GM12878 (cell line): Measurements from ENCODE around the gene WNT3A. TPM values are rescaled to one million over a fixed set of nuclear protein-coding genes. Genes with fewer than 3 reads are reported as not detected.
"Not testable (repeated sequence)": the region's sequence is repeated elsewhere in the genome, so short reads cannot be mapped to it uniquely, and the experiment has no call there.

ENCODE experiments used
- ATAC-seq: fragments of 200-7000 bp; cut with Tn5 transposase; 3 replicates; pipeline ENCODE4 v1.9.1; 2020; ENCODE audit warnings: mild to moderate bottlenecking, moderate library complexity
- BruUV-seq: library from RNA; stranded (reverse); fragments of 400-500 nt; replicated peaks from 2 replicates; lab custom pipeline; 2021; lab: Mats Ljungman, UMichigan
- CTCF ChIA-PET: fragments of 300-600 bp; sonication (Branson Sonifier 250); formaldehyde crosslinking; extraction: SDS; loops from one replicate; lab custom pipeline; 2021; ENCODE audit warnings: inconsistent platforms; lab: Yijun Ruan, JAX
- POLR2A ChIA-PET: fragments of 350-600 bp; formaldehyde crosslinking; extraction: SDS; loops from one replicate; lab custom pipeline; 2021; ENCODE audit warnings: inconsistent platforms; lab: Charles Lee
- RAD21 ChIA-PET: fragments of 300-600 bp; sonication (Branson Sonifier 250); formaldehyde crosslinking; loops from one replicate; lab custom pipeline; 2023; ENCODE audit warnings: antibody characterized with exemption; ENCODE audit not compliant: unreplicated experiment; lab: Charles Lee
- SMC1A ChIA-PET: fragments of 300-600 bp; sonication (Branson Sonifier 250); formaldehyde crosslinking; loops from one replicate; lab custom pipeline; 2023; ENCODE audit not compliant: unreplicated experiment, uncharacterized antibody; lab: Charles Lee
- DNase-seq: peaks from one replicate; pipeline ENCODE4 v3.0.0-alpha.2; 2011; ENCODE audit warnings: low read depth, low spot score
- FAIRE-seq: peaks from 3 replicates; lab custom pipeline; 2011; peaks lifted over from hg19 to GRCh38; lab: Jason Lieb, UNC
- H2AFZ ChIP-seq: 2 replicates; pipeline ENCODE4 v1.6.0; 2011; ENCODE audit warnings: low read depth, low read length, control low read depth; ENCODE audit not compliant: control insufficient read depth
- H3K27ac ChIP-seq: 2 replicates; pipeline ENCODE4 v1.5.1; 2011; ENCODE audit warnings: control low read depth; ENCODE audit not compliant: control insufficient read depth, insufficient read depth
- H3K27me3 ChIP-seq, 2 experiments: replicated peaks in 1 of 2; 2 replicates each; pipeline versions ENCODE4 v1.6.0 to v1.6.1; 2011; ENCODE audit warnings: low read length in 1 of 2; ENCODE audit not compliant: control insufficient read depth in 2 of 2, insufficient read depth in 2 of 2
- H3K36me3 ChIP-seq, 2 experiments: 2 replicates each; pipeline ENCODE4 v1.5.1; 2011; ENCODE audit warnings: low read length in 1 of 2; ENCODE audit not compliant: control insufficient read depth in 2 of 2, insufficient read depth in 2 of 2
- H3K4me1 ChIP-seq: 2 replicates; pipeline ENCODE4 v1.6.1; 2011; ENCODE audit warnings: mild to moderate bottlenecking, low read length, moderate library complexity, mixed read lengths; ENCODE audit not compliant: control insufficient read depth, insufficient read depth
- H3K4me2 ChIP-seq: 2 replicates; pipeline ENCODE4 v1.6.0; 2011; ENCODE audit warnings: control low read depth; ENCODE audit not compliant: control insufficient read depth, insufficient read depth
- H3K4me3 ChIP-seq: fragments of 200-600 bp; sonication (generic); 2 replicates; pipeline ENCODE4 v1.5.1; 2016
- H3K79me2 ChIP-seq: 2 replicates; pipeline ENCODE4 v1.6.0; 2011; ENCODE audit warnings: low read length; ENCODE audit not compliant: control insufficient read depth, insufficient read depth
- H3K9ac ChIP-seq: 2 replicates; pipeline ENCODE4 v1.8.0; 2011; ENCODE audit warnings: low read length, control low read depth, mixed read lengths; ENCODE audit not compliant: control insufficient read depth, insufficient read depth
- H3K9me3 ChIP-seq: replicated peaks from 3 replicates; pipeline ENCODE4 v1.5.1; 2011; ENCODE audit warnings: mild to moderate bottlenecking, low read length; ENCODE audit not compliant: control insufficient read depth, insufficient read depth
- H4K20me1 ChIP-seq: 2 replicates; pipeline ENCODE4 v1.6.0; 2011; ENCODE audit not compliant: control insufficient read depth, insufficient read depth
- DPF2 ChIP-seq: fragments of 450-650 bp; IDR thresholded peaks from 2 replicates; pipeline ENCODE4 v1.6.1; 2017; ENCODE audit warnings: mild to moderate bottlenecking
- HDGF ChIP-seq: fragments of 450-650 bp; IDR thresholded peaks from 2 replicates; pipeline ENCODE4 v1.6.1; 2016; ENCODE audit warnings: antibody characterized with exemption
- MTA3 ChIP-seq: IDR thresholded peaks from 2 replicates; pipeline ENCODE4 v1.6.1; 2012; ENCODE audit warnings: low read length, inconsistent platforms, borderline replicate concordance
- MYB ChIP-seq: fragments of 150-350 bp; IDR thresholded peaks from 2 replicates; pipeline ENCODE4 v1.6.1; 2014; ENCODE audit warnings: mild to moderate bottlenecking, low read depth, low read length, borderline replicate concordance
- POLR2AphosphoS2 ChIP-seq: IDR thresholded peaks from 2 replicates; pipeline ENCODE4 v1.6.1; 2011; ENCODE audit warnings: low read depth, mild to moderate bottlenecking, low read length, improper control_type of control experiment, moderate library complexity
- RELA ChIP-seq: fragments of 450-650 bp; IDR thresholded peaks from 2 replicates; pipeline ENCODE4 v1.8.0; 2014; ENCODE audit warnings: borderline replicate concordance; ENCODE audit not compliant: partially characterized antibody
- WRNIP1 ChIP-seq: IDR thresholded peaks from 2 replicates; pipeline ENCODE4 v1.6.1; 2011; ENCODE audit warnings: low read depth, low read length, improper control_type of control experiment, borderline replicate concordance
- ZNF217 ChIP-seq: fragments of 450-650 bp; IDR thresholded peaks from 2 replicates; pipeline ENCODE4 v1.6.1; 2017; ENCODE audit warnings: antibody characterized with exemption, mild to moderate bottlenecking
- WGBS: methylation state at CpG from one replicate; pipeline ENCODE4 v1.1.6; 2016; ENCODE audit warnings: low lambda C conversion rate; ENCODE audit not compliant: insufficient replicate concordance, insufficient coverage; ENCODE audit errors: missing lambda C conversion rate; 5-methylcytosine and 5-hydroxymethylcytosine counted together
- in situ Hi-C: fragments of 300-500 bp; cut with MboI; formaldehyde crosslinking; loops from 9 replicates; pipeline ENCODE4 v1.14.3; 2018; ENCODE audit warnings: mixed read lengths
- intact Hi-C: fragments of 100-400 bp; cut with micrococcal nuclease; formaldehyde crosslinking; loops from one replicate; pipeline ENCODE4 v1.14.2; 2022; ENCODE audit not compliant: unreplicated experiment
- polyA plus RNA-seq, 11 experiments: library from polyadenylated mRNA; depleted of rRNA in 4 of 11; unstranded in 6 of 11; stranded (reverse) in 5 of 11; fragments of >200 nt; fragmentation: Nextera tagmentation in 4 of 11; fragmentation: Illumina TruSeq in 1 of 11; extraction: Ambion mirVana in 4 of 11; extraction: Trizol in 1 of 11; gene quantifications; 1 replicate in 1 of 11; 2 replicates in 10 of 11; pipeline versions ENCODE4 v1.2.1 to v1.2.3, GENCODE V29; 2011 to 2016; ENCODE audit warnings: inconsistent platforms in 2 of 11, missing spikeins in 2 of 11, low read depth in 1 of 11
- total RNA-seq, 4 experiments: library from RNA; depleted of rRNA in 3 of 4; stranded (reverse); fragments of >200 nt in 3 of 4; fragmentation: Illumina TruSeq in 1 of 4; extraction: Trizol in 1 of 4; gene quantifications; 2 replicates each; pipeline versions ENCODE4 v1.2.1 to v1.2.3, GENCODE V29; 2013 to 2021
- TF ChIP-seq, protein P1 (sequence below): fragments of 450-650 bp; conservative IDR thresholded peaks from 2 replicates; pipeline ENCODE4 v1.6.1; 2017; ENCODE audit warnings: mild to moderate bottlenecking, moderate library complexity
- TF ChIP-seq, protein P2 (sequence below), 3 experiments: IDR thresholded peaks in 2 of 3; conservative IDR thresholded peaks in 1 of 3; 2 replicates each; pipeline ENCODE4 v1.5.1; 2011; ENCODE audit warnings: low read depth in 3 of 3, low read length in 3 of 3, mild to moderate bottlenecking in 3 of 3, control low read depth in 2 of 3, moderate library complexity in 2 of 3, inconsistent platforms in 1 of 3, mixed read lengths in 1 of 3; ENCODE audit not compliant: control insufficient read depth in 2 of 3, insufficient read depth in 1 of 3; ENCODE audit errors: extremely low read depth in 1 of 3
- TF ChIP-seq, protein P3 (sequence below): IDR thresholded peaks from 2 replicates; pipeline ENCODE4 v1.6.1; 2011; ENCODE audit warnings: borderline replicate concordance, low read depth, mild to moderate bottlenecking, moderate library complexity, mixed read lengths, low read length; ENCODE audit not compliant: insufficient read depth; ENCODE audit errors: extremely low read length

The WNT3A gene
- total and polyA plus RNA-seq, 10 of the 15 experiments (the other 5 are each of a cell fraction or from before 2014, with no cell fraction given), result 0.16 TPM; not detected in 9

GRCh38 chr1:227961651-227962466 lies 44.9 kb upstream of the WNT3A start:
- no peaks in the 10 kb centered on the region; a peak in 1 of 4 replicates for H3K27me3 ChIP-seq
- H3K4me3 ChIP-seq, result no peak overlapping the region

GRCh38 chr1:227966733-227967132 lies 40.1 kb upstream of the WNT3A start:
- not testable (repeated sequence) for BruUV-seq
- 47% methylated on average over 2 of the region's 2 CpGs for WGBS

More at GRCh38 chr1:227961651-227962466, 44.9 kb upstream of the WNT3A start:
- intact Hi-C loops, result no loop called here
- Histone ChIP-seq H3K9me3 (no peaks in the 10 kb centered on the region), H2AFZ (no peak overlapping the region), H4K20me1 (no peaks in the 10 kb centered on the region), H3K79me2 (no peaks in the 10 kb centered on the region), H3K27ac (no peak overlapping the region), H3K9ac (no peak overlapping the region), H3K4me1 (no peaks in the 10 kb centered on the region), H3K4me2 (no peak overlapping the region), H3K36me3 (no peaks in the 10 kb centered on the region)
- RAD21 ChIA-PET, result no interaction called here
- SMC1A ChIA-PET, result interaction anchor here (0.6 kb wide), 1 partner anchor 43 kb away, joined by 6 read pairs; no protein-coding TSS in a partner anchor
- CTCF ChIA-PET, result interaction anchor here (1.3 kb wide), 1 partner anchor 169 kb away, joined by 4 read pairs; no protein-coding TSS in a partner anchor
- 2% methylated on average over 4 of the region's 4 CpGs for WGBS
- DNase-seq, result no peak
- ATAC-seq, result no peak
- in situ Hi-C loops, result no loop called here
- no peak for FAIRE-seq
- no TSS peak for BruUV-seq
- POLR2A ChIA-PET, result no interaction called here
- TF ChIP-seq ZNF217 (no peak), HDGF (no peak), POLR2AphosphoS2 (no peak), DPF2 (no peak), RELA (no peak), WRNIP1 (no peak), MYB (no peak), MTA3 (no peak)
- TF ChIP-seq, protein P1, sequence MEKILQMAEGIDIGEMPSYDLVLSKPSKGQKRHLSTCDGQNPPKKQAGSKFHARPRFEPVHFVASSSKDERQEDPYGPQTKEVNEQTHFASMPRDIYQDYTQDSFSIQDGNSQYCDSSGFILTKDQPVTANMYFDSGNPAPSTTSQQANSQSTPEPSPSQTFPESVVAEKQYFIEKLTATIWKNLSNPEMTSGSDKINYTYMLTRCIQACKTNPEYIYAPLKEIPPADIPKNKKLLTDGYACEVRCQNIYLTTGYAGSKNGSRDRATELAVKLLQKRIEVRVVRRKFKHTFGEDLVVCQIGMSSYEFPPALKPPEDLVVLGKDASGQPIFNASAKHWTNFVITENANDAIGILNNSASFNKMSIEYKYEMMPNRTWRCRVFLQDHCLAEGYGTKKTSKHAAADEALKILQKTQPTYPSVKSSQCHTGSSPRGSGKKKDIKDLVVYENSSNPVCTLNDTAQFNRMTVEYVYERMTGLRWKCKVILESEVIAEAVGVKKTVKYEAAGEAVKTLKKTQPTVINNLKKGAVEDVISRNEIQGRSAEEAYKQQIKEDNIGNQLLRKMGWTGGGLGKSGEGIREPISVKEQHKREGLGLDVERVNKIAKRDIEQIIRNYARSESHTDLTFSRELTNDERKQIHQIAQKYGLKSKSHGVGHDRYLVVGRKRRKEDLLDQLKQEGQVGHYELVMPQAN, result no peak
- TF ChIP-seq, protein P2, sequence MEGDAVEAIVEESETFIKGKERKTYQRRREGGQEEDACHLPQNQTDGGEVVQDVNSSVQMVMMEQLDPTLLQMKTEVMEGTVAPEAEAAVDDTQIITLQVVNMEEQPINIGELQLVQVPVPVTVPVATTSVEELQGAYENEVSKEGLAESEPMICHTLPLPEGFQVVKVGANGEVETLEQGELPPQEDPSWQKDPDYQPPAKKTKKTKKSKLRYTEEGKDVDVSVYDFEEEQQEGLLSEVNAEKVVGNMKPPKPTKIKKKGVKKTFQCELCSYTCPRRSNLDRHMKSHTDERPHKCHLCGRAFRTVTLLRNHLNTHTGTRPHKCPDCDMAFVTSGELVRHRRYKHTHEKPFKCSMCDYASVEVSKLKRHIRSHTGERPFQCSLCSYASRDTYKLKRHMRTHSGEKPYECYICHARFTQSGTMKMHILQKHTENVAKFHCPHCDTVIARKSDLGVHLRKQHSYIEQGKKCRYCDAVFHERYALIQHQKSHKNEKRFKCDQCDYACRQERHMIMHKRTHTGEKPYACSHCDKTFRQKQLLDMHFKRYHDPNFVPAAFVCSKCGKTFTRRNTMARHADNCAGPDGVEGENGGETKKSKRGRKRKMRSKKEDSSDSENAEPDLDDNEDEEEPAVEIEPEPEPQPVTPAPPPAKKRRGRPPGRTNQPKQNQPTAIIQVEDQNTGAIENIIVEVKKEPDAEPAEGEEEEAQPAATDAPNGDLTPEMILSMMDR (IDR thresholded peaks at IDR 0.05 in 2 of 3, conservative IDR thresholded peaks at IDR 0.05 in 1 of 3; ENCODE audit: control insufficient read depth in 2 of 3, extremely low read depth in 1 of 3, insufficient read depth in 1 of 3, low read depth in 3 of 3, low read length in 3 of 3), result no peak
- TF ChIP-seq, protein P3, sequence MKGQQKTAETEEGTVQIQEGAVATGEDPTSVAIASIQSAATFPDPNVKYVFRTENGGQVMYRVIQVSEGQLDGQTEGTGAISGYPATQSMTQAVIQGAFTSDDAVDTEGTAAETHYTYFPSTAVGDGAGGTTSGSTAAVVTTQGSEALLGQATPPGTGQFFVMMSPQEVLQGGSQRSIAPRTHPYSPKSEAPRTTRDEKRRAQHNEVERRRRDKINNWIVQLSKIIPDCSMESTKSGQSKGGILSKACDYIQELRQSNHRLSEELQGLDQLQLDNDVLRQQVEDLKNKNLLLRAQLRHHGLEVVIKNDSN, result no peak

More at GRCh38 chr1:227966733-227967132, 40.1 kb upstream of the WNT3A start:
- CTCF ChIA-PET, FAIRE-seq, ATAC-seq, H3K27me3 ChIP-seq, H3K27ac ChIP-seq, H3K4me3 ChIP-seq, intact Hi-C loops, H4K20me1 ChIP-seq, in situ Hi-C loops, POLR2A ChIA-PET, H3K79me2 ChIP-seq, H3K9ac ChIP-seq, H3K4me2 ChIP-seq, H3K4me1 ChIP-seq, DNase-seq, H3K9me3 ChIP-seq, SMC1A ChIA-PET, H3K36me3 ChIP-seq, H2AFZ ChIP-seq, RAD21 ChIA-PET: not testable (repeated sequence)
